Esophagus muscularis mucosa (tissue), 4 donors: Measurements from ENCODE around the gene AFF2. TPM values are rescaled to one million over a fixed set of nuclear protein-coding genes. Genes with fewer than 3 reads are reported as not detected.

Experiments
- DNase-seq: peaks from one replicate; pipeline ENCODE4 v3.0.0-alpha.2; 2017; ENCODE audit errors: extremely low spot score
- H3K27ac ChIP-seq, 4 donors: fragments of 200-600 bp; sonication (generic); replicated peaks in 1 of 4; 1 replicate in 3 of 4; 2 replicates in 1 of 4; pipeline ENCODE4 v1.5.1; 2016 to 2019; ENCODE audit warnings: mild to moderate bottlenecking in 1 of 4
- H3K27me3 ChIP-seq, 4 donors: fragments of 200-600 bp; sonication (generic); one replicate each; pipeline versions ENCODE4 v1.5.1 to v1.6.0; 2016 to 2019
- H3K36me3 ChIP-seq, 4 donors: fragments of 200-600 bp; sonication (generic); one replicate each; pipeline ENCODE4 v1.5.1; 2016 to 2019
- H3K4me1 ChIP-seq, 4 donors: fragments of 200-600 bp; sonication (generic); one replicate each; pipeline ENCODE4 v1.5.1; 2016 to 2019
- H3K4me3 ChIP-seq, 4 donors: fragments of 200-600 bp; sonication (generic); 1 replicate in 2 of 4; 2 replicates in 2 of 4; pipeline ENCODE4 v1.5.1; 2016 to 2019; ENCODE audit warnings: mild to moderate bottlenecking in 4 of 4, moderate library complexity in 1 of 4
- H3K9me3 ChIP-seq, 4 donors: fragments of 200-600 bp; sonication (generic); 1 replicate in 3 of 4; 2 replicates in 1 of 4; pipeline ENCODE4 v1.5.1; 2016 to 2019
- CTCF ChIP-seq, 3 experiments: fragments of 200-600 bp in 2 of 3; fragments of 450-650 bp in 1 of 3; sonication (generic) in 2 of 3; IDR thresholded peaks; one replicate each; pipeline ENCODE4 v1.5.1; 2017 to 2019; ENCODE audit warnings: antibody characterized with exemption in 3 of 3, mild to moderate bottlenecking in 2 of 3, moderate library complexity in 1 of 3
- EP300 ChIP-seq: sonication (generic); formaldehyde crosslinking; IDR thresholded peaks from one replicate; pipeline ENCODE4 v1.6.1; 2017; ENCODE audit warnings: antibody characterized with exemption
- POLR2A ChIP-seq: fragments of 450-650 bp; IDR thresholded peaks from one replicate; pipeline ENCODE4 v1.6.1; 2017; ENCODE audit warnings: antibody characterized with exemption, moderate library complexity, mild to moderate bottlenecking, low read depth
- POLR2AphosphoS5 ChIP-seq, 2 donors: sonication (generic); formaldehyde crosslinking; IDR thresholded peaks; one replicate each; pipeline ENCODE4 v1.6.1; 2017; ENCODE audit warnings: antibody characterized with exemption in 2 of 2
- WGBS: methylation state at CpG from one replicate; pipeline ENCODE4 v1.1.5; 2018; 5-methylcytosine and 5-hydroxymethylcytosine counted together
- intact Hi-C: fragments of 100-400 bp; cut with DNase I; formaldehyde crosslinking; loops from one replicate; pipeline ENCODE4 v1.15.1; 2023
- total RNA-seq, 4 donors: library from RNA; depleted of rRNA; stranded (reverse); fragments of >200 nt; gene quantifications; one replicate each; pipeline versions ENCODE4 v1.1.0 to v1.2.1, GENCODE V29; 2016

AFF2 gene
- total RNA-seq, 4 donors from 2014 or later, result 3.8 to 10.8 (median 6.8) TPM

DNA sequence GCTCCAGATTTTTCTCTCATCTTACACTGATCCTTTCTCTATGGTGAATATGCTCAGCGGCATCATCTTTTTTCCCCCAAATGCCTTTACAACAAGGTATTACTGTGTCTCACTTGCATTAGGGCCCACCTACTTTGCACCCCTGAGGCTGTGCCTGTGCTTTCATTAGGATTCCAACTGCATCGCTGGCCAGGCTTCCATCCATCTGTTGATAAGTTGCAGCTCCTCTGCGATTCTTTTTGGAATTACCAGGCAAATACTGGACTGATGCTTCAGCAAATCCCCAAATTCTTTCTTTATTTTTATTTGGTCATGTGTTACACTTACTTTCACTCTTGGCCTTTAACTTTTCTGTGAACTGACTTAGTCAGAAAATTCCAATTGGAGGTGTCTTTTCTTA lies 77.3 kb downstream of the AFF2 start:
- no peak for TF ChIP-seq EP300
- no peak for TF ChIP-seq POLR2AphosphoS5 (IDR thresholded peaks at IDR 0.05)
- TF ChIP-seq CTCF (IDR thresholded peaks at IDR 0.05), result no peak
- no peak for TF ChIP-seq POLR2A
- WGBS, result 73% methylated on average over 3 of the region's 3 CpGs
- intact Hi-C loops, result no loop called here

DNA sequence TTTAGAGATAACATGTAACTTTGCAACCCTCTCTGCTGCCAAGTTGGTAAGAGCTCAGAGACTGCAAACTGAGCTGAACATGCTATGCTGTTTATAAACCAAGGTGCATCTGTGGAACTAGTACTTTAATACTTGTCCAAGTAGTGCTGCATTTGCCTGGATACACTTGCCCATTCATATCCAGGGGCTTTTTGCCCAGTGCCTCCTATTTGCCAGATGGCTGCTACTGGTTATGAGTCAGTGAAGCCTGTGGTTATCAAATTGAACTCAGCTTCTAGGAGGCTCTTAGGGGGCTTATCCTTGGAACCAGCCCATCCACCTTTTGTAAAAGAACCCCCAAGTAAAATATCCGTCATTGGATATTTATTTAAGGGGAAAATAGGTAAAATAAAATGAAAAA lies 79.6 kb downstream of the AFF2 start:
- Histone ChIP-seq H3K36me3 (no peaks in the 10 kb centered on the region), H3K27me3 (no peaks in the 10 kb centered on the region), H3K9me3 (no peaks in the 10 kb centered on the region), H3K27ac (no peak overlapping the region), H3K4me1 (no peaks in the 10 kb centered on the region), H3K4me3 (no peak overlapping the region)
- no peak for DNase-seq
- TF ChIP-seq POLR2AphosphoS5 (IDR thresholded peaks at IDR 0.05), result no peak
- TF ChIP-seq CTCF (IDR thresholded peaks at IDR 0.05), result no peak
- no peak for TF ChIP-seq POLR2A
- TF ChIP-seq EP300, result no peak
- intact Hi-C loops, result no loop called here
- 0% methylated on average over 1 of the region's 1 CpG for WGBS

More for the DNA sequence above, 77.3 kb downstream of the AFF2 start:
- H3K9me3 ChIP-seq, result no peaks in the 10 kb centered on the region
- no peak overlapping the region for H3K27ac ChIP-seq
- H3K4me3 ChIP-seq, result no peak overlapping the region
- no peak for DNase-seq
- no peaks in the 10 kb centered on the region for H3K27me3 ChIP-seq
- no peaks in the 10 kb centered on the region for H3K4me1 ChIP-seq
- no peaks in the 10 kb centered on the region for H3K36me3 ChIP-seq

GRCh38 chrX:148582353-148582752 lies 81.9 kb downstream of the AFF2 start:
- DNase-seq, result no peak
- no peaks in the 10 kb centered on the region for H3K4me1 ChIP-seq
- no peak overlapping the region for H3K4me3 ChIP-seq
- no peaks in the 10 kb centered on the region for H3K27me3 ChIP-seq
- H3K36me3 ChIP-seq, result no peaks in the 10 kb centered on the region
- intact Hi-C loops, result no loop called here
- H3K9me3 ChIP-seq, result no peaks in the 10 kb centered on the region
- no peak for TF ChIP-seq EP300
- TF ChIP-seq POLR2A, result no peak
- no peak for TF ChIP-seq POLR2AphosphoS5 (IDR thresholded peaks at IDR 0.05)
- TF ChIP-seq CTCF (IDR thresholded peaks at IDR 0.05), result no peak
- H3K27ac ChIP-seq, result no peak overlapping the region

GRCh38 chrX:148588649-148589310 lies 88.4 kb downstream of the AFF2 start:
- DNase-seq, result no peak
- H3K27ac ChIP-seq, result no peak overlapping the region
- WGBS, result 76% methylated on average over 6 of the region's 6 CpGs
- H3K9me3 ChIP-seq, result no peaks in the 10 kb centered on the region
- no peaks in the 10 kb centered on the region for H3K27me3 ChIP-seq
- H3K4me3 ChIP-seq, result no peak overlapping the region
- H3K4me1 ChIP-seq, result no peaks in the 10 kb centered on the region
- H3K36me3 ChIP-seq, result no peaks in the 10 kb centered on the region
- TF ChIP-seq POLR2A (no peak), POLR2AphosphoS5 (IDR thresholded peaks at IDR 0.05) (no peak), CTCF (IDR thresholded peaks at IDR 0.05) (no peak), EP300 (no peak)
- intact Hi-C loops, result no loop called here

- Histone ChIP-seq H3K27me3 (no peaks in the 10 kb centered on the region), H3K36me3 (no peaks in the 10 kb centered on the region), H3K9me3 (no peaks in the 10 kb centered on the region), H3K27ac (no peak overlapping the region), H3K4me1 (no peaks in the 10 kb centered on the region), H3K4me3 (no peak overlapping the region)
- intact Hi-C loops, result no loop called here
- 42% methylated on average over 1 of the region's 1 CpG for WGBS
- DNase-seq, result no peak
- TF ChIP-seq POLR2A (no peak), CTCF (IDR thresholded peaks at IDR 0.05) (no peak), EP300 (no peak), POLR2AphosphoS5 (IDR thresholded peaks at IDR 0.05) (no peak)
Observed at GRCh38 chrX:148592595-148592994, 92.2 kb downstream of the AFF2 start.
